GM18951 (cell line): ENCODE results near the gene TRPV4.
A peak's percentile ranks its signal among the peaks of the same experiment; 100 is the strongest.

ENCODE experiments used
- POLR2A ChIP-seq: IDR thresholded peaks from 4 replicates; pipeline ENCODE4 v1.6.1; 2011; ENCODE audit warnings: mild to moderate bottlenecking; ENCODE audit not compliant: insufficient read length, insufficient read depth; ENCODE audit errors: extremely low read depth
- in situ Hi-C: fragments of 300-500 bp; cut with MboI; formaldehyde crosslinking; loops from one replicate; pipeline ENCODE4 v1.12.0; 2022; ENCODE audit warnings: low sequenced_read_pairs, mixed read lengths, inconsistent platforms; ENCODE audit not compliant: unreplicated experiment

The TRPV4 gene

DNA sequence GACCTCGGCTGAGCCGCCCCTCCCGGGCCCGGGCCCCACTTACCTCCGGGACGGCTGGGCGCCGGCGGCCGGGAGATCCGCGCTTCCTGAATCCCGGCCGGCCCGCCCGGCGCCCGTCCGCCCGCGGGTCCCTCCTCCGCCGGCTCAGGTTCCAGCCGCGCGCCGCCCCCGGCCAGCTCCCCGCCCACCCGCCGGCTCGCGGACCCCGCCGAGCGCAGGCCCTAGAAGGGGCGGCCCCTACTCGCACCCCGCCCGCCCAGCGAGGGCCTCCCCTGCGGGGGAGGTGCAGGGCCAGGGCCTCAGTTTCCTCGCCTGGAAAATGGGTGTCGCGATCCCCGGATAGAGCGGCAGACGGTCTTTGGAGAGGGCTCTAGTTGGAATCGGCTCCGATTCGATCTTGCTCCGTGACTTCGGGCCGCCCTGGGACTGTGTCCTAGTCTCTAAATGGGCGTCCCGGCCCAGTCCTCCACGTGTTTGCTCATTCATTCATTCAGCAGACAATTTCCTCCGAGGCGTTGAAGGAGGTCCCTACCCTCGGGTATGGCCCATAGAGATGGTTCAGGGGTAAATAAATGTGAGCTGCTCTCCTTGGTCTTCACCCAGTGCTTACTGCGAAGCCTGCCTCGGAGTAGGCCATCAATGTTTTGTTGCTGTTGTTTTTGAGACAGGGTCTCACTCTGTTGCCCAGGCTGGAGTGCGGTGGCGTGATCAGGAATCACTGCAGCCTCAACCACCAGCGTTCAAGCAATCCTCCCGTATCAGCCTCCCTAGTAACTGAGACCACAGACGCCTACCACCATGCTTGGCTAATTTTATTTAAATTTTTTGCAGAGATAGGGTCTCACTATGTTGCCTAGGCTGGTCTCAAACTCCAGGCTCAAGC is at the start of gene TRPV4:
Gene TRPV4 (minus strand): TSS at position 92 of the 883 bp plus-strand sequence. CDS start 18,602 bp downstream, outside the sequence.
- in situ Hi-C loops = no loop called here
- no peak for TF ChIP-seq POLR2A

- TF ChIP-seq POLR2A = no peak
- in situ Hi-C loops = no loop called here
Observed at GRCh38 chr12:109881752-109882151, 48.6 kb upstream of the TRPV4 start.

GRCh38 chr12:109880938-109881337 is 47.7 kb upstream of the TRPV4 start:
- in situ Hi-C loops = no loop called here

GRCh38 chr12:109880043-109880931 is 47.1 kb upstream of the TRPV4 start, which contains the start of gene GLTP:
Gene GLTP, minus strand, starts transcription at chr12:109880541. Its CDS starts 167 bp downstream, at chr12:109880374.
- TF ChIP-seq POLR2A = peak; percentile 67
- in situ Hi-C loops = no loop called here

More at GRCh38 chr12:109880938-109881337, 47.7 kb upstream of the TRPV4 start:
- no peak for TF ChIP-seq POLR2A

GRCh38 chr12:109879351-109880042 is 46.3 kb upstream of the TRPV4 start:
- TF ChIP-seq POLR2A = no peak
- in situ Hi-C loops = no loop called here

GRCh38 chr12:109878749-109879148 is 45.6 kb upstream of the TRPV4 start:
- in situ Hi-C loops = no loop called here

DNA sequence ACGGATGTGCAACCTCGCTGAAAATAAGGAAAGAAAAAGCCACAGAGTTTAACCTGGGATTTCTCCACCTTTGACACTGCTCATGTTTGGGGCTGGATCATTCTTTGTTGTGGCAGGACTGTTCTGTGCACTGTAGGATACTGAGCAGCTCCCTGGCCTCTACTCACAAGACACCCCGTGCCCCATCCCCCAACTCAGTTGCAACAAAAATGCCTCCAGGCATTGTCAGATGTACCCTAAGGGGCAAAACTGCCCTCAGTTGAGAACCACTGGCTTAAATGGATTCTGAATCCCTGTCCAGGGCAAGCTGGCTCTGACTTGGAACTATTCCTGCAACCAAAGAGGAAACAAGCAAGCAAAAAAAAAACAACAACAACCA is 45.0 kb upstream of the TRPV4 start:
- in situ Hi-C loops = no loop called here
- TF ChIP-seq POLR2A = no peak

More at GRCh38 chr12:109878749-109879148, 45.6 kb upstream of the TRPV4 start:
- TF ChIP-seq POLR2A = no peak

GRCh38 chr12:109877504-109878246 is 44.5 kb upstream of the TRPV4 start:
- in situ Hi-C loops = no loop called here
- no peak for TF ChIP-seq POLR2A

- no peak for TF ChIP-seq POLR2A
- in situ Hi-C loops = no loop called here
Observed at GRCh38 chr12:109876406-109876805, 43.2 kb upstream of the TRPV4 start.

GRCh38 chr12:109875572-109876131 is 42.5 kb upstream of the TRPV4 start:
- TF ChIP-seq POLR2A = no peak
- in situ Hi-C loops = no loop called here

GRCh38 chr12:109873653-109874052 is 40.5 kb upstream of the TRPV4 start:
- no peak for TF ChIP-seq POLR2A
- in situ Hi-C loops = no loop called here
